GM20000 (cell line): ENCODE data around the gene PDLIM7.

Source experiments
- DNase-seq: peaks from one replicate; pipeline ENCODE4 v3.0.0; 2012; ENCODE audit warnings: low spot score
- CTCF ChIP-seq: IDR thresholded peaks from 2 replicates; pipeline ENCODE4 v1.5.1; 2012; ENCODE audit warnings: mild to moderate bottlenecking, control low read depth; ENCODE audit errors: extremely low read depth, missing control alignments

The PDLIM7 gene

GRCh38 chr5:177434437-177434836, 63.0 kb downstream of the PDLIM7 start:
- no peak for TF ChIP-seq CTCF
- DNase-seq: no peak

GRCh38 chr5:177433658-177434217, 63.7 kb downstream of the PDLIM7 start:
- no peak for TF ChIP-seq CTCF
- DNase-seq: no peak
